Endothelial cell of umbilical vein (primary cell): ENCODE data around the gene PYGO1.
"Not testable (repeated sequence)": the region's sequence is repeated elsewhere in the genome, so short reads cannot be mapped to it uniquely, and the experiment has no call there.

ENCODE experiments used
- CTCF ChIP-seq, 2 donors: IDR thresholded peaks; 1 replicate in 1 of 2; 2 replicates in 1 of 2; pipeline ENCODE4 v1.5.1; 2011; ENCODE audit warnings: low read length in 2 of 2, mild to moderate bottlenecking in 2 of 2, moderate library complexity in 2 of 2, control low read depth in 1 of 2, inconsistent platforms in 1 of 2, low read depth in 1 of 2; ENCODE audit not compliant: insufficient read depth in 1 of 2; ENCODE audit errors: extremely low read depth in 1 of 2
- EZH2 ChIP-seq: IDR thresholded peaks from 2 replicates; pipeline ENCODE4 v1.6.1; 2012; ENCODE audit warnings: borderline replicate concordance, low read depth, mild to moderate bottlenecking, moderate library complexity, low read length, inconsistent platforms; ENCODE audit not compliant: severe bottlenecking
- JUN ChIP-seq: IDR thresholded peaks from 2 replicates; pipeline ENCODE4 v1.6.1; 2011; ENCODE audit warnings: borderline replicate concordance, low read depth; ENCODE audit not compliant: insufficient read length, insufficient read depth
- POLR2A ChIP-seq: IDR thresholded peaks from 2 replicates; pipeline ENCODE4 v1.6.1; 2012; ENCODE audit warnings: low read depth, mild to moderate bottlenecking, control low read depth, low read length
- POLR2AphosphoS5 ChIP-seq: IDR thresholded peaks from 2 replicates; pipeline ENCODE4 v1.6.1; 2012; ENCODE audit warnings: low read depth, mild to moderate bottlenecking, control low read depth, low read length, moderate library complexity; ENCODE audit not compliant: insufficient read depth

- TF ChIP-seq CTCF (IDR thresholded peaks at IDR 0.05; ENCODE audit: extremely low read depth in 1 of 2, insufficient read depth in 1 of 2, low read depth in 1 of 2, low read length in 2 of 2); EZH2; JUN: not testable (repeated sequence)
- TF ChIP-seq POLR2A: peak; percentile 22
- peak; percentile 48 for TF ChIP-seq POLR2AphosphoS5
Observed at GRCh38 chr15:55498109-55498938, 89.8 kb downstream of the PYGO1 start.
